Limb (tissue), 2 donors: Measurements from ENCODE around the gene BBOX1.
A peak's percentile ranks its signal among the peaks of the same experiment; 100 is the strongest.
"Not testable (repeated sequence)": the region's sequence is repeated elsewhere in the genome, so short reads cannot be mapped to it uniquely, and the experiment has no call there.

Source experiments
- DNase-seq, 2 donors: peaks; one replicate each; pipeline ENCODE4 v3.0.0-alpha.2; 2016; ENCODE audit errors: extremely low spot score in 2 of 2

The BBOX1 gene

GRCh38 chr11:27083782-27084181, 43.2 kb downstream of the BBOX1 start:
- no peak for DNase-seq

GRCh38 chr11:27084518-27084917, 43.9 kb downstream of the BBOX1 start:
- peak in 1 of 2 donors; percentile 55 for DNase-seq

- no peak for DNase-seq
These were observed 44.5 kb downstream of the BBOX1 start for GRCh38 chr11:27085111-27085510.

- no peak for DNase-seq
These were observed 45.0 kb downstream of the BBOX1 start for GRCh38 chr11:27085605-27086004.

- no peak for DNase-seq
These were observed 46.8 kb downstream of the BBOX1 start for GRCh38 chr11:27087432-27087831.

GRCh38 chr11:27088353-27088752, 47.7 kb downstream of the BBOX1 start:
- no peak for DNase-seq

- no peak for DNase-seq
These were observed 49.1 kb downstream of the BBOX1 start for GRCh38 chr11:27089746-27090145.

- not testable (repeated sequence) for DNase-seq
These were observed 49.8 kb downstream of the BBOX1 start for GRCh38 chr11:27090357-27090948.

- no peak for DNase-seq
These were observed 53.5 kb downstream of the BBOX1 start for GRCh38 chr11:27094120-27094519.

GRCh38 chr11:27095059-27095458, 54.4 kb downstream of the BBOX1 start:
- no peak for DNase-seq

- peak in 1 of 2 donors; percentile 30 for DNase-seq
These were observed 55.3 kb downstream of the BBOX1 start for GRCh38 chr11:27095887-27096286.

- no peak for DNase-seq
These were observed 56.9 kb downstream of the BBOX1 start for GRCh38 chr11:27097551-27097950.

- peak in 1 of 2 donors; percentile 58 for DNase-seq
These were observed 59.9 kb downstream of the BBOX1 start for GRCh38 chr11:27100534-27100933.

- no peak for DNase-seq
These were observed 66.9 kb downstream of the BBOX1 start for GRCh38 chr11:27107548-27107947.

- no peak for DNase-seq
These were observed 68.2 kb downstream of the BBOX1 start for GRCh38 chr11:27108809-27109208.

- DNase-seq: peak in 1 of 2 donors; percentile 32
These were observed 71.3 kb downstream of the BBOX1 start for GRCh38 chr11:27111896-27112295.

GRCh38 chr11:27112946-27113345, 72.3 kb downstream of the BBOX1 start:
- no peak for DNase-seq

GRCh38 chr11:27115051-27115650, 74.5 kb downstream of the BBOX1 start:
- DNase-seq: peak in 1 of 2 donors; percentile 67

GRCh38 chr11:27116684-27117083, 76.1 kb downstream of the BBOX1 start:
- no peak for DNase-seq

- DNase-seq: no peak
These were observed 77.8 kb downstream of the BBOX1 start for GRCh38 chr11:27118371-27118770.

- no peak for DNase-seq
These were observed 78.3 kb downstream of the BBOX1 start for GRCh38 chr11:27118949-27119348.

GRCh38 chr11:27119396-27119795, 78.8 kb downstream of the BBOX1 start:
- DNase-seq: no peak

GRCh38 chr11:27120211-27120610, 79.6 kb downstream of the BBOX1 start:
- DNase-seq: no peak
